ENCODE results near the gene CPSF7. TPM values are rescaled to one million over a fixed set of nuclear protein-coding genes. Genes with fewer than 3 reads are reported as not detected.
"Not testable (repeated sequence)": the region's sequence is repeated elsewhere in the genome, so short reads cannot be mapped to it uniquely, and the experiment has no call there.

Gene CPSF7
- total RNA-seq, 2 donors from 2014 or later, result 24.6 to 31.4 TPM

DNA sequence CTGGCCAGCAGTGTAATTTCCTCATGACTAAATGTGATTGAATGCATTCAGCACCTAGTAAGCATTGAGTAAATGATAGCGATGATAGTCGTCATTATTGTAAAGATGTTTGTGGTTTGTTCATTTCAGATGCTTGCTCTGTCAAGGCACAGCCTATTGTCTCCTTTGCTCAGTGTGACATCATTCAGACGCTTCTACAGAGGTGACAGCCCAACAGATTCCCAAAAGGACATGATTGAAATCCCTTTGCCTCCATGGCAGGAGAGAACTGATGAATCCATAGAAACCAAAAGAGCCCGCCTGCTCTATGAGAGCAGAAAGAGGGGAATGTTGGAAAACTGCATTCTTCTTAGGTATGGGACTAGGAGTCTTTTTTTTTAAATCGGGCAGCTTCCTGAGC lies 7.7 kb upstream of the CPSF7 start:
- H3K27ac ChIP-seq, result no peak overlapping the region
- peaks cover 43% of the 10 kb centered on the region for H3K36me3 ChIP-seq
- TF ChIP-seq, protein P1, sequence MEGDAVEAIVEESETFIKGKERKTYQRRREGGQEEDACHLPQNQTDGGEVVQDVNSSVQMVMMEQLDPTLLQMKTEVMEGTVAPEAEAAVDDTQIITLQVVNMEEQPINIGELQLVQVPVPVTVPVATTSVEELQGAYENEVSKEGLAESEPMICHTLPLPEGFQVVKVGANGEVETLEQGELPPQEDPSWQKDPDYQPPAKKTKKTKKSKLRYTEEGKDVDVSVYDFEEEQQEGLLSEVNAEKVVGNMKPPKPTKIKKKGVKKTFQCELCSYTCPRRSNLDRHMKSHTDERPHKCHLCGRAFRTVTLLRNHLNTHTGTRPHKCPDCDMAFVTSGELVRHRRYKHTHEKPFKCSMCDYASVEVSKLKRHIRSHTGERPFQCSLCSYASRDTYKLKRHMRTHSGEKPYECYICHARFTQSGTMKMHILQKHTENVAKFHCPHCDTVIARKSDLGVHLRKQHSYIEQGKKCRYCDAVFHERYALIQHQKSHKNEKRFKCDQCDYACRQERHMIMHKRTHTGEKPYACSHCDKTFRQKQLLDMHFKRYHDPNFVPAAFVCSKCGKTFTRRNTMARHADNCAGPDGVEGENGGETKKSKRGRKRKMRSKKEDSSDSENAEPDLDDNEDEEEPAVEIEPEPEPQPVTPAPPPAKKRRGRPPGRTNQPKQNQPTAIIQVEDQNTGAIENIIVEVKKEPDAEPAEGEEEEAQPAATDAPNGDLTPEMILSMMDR (IDR thresholded peaks at IDR 0.05), result no peak
- H3K9me3 ChIP-seq, result no peaks in the 10 kb centered on the region
- H3K27me3 ChIP-seq, result no peaks in the 10 kb centered on the region
- peaks cover 0 to 11% of the 10 kb centered on the region in 2 donors for H3K4me1 ChIP-seq
- H3K4me3 ChIP-seq, result no peak overlapping the region
- DNase-seq (ENCODE audit: low spot score), result no peak

DNA sequence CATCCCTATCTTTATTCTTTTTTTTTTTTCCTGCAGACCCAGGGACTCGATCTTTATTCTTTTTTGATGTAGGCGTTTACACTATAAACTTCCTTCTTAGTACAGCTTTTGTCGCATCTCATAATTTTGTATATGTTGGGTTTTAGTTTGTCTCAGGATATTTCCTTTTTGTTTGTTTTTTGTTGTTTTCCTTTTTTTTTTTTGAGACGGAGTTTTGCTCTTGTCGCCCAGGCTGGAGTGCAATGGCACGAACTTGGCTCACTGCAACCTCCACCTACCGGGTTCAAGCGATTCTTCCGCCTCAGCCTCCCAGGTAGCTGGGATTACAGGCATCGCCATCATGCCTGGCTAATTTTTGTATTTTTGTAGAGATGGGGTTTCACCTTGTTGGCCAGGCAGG lies 1.1 kb upstream of the CPSF7 start:
- H3K4me1 ChIP-seq, result peaks cover 0 to 40% of the 10 kb centered on the region in 2 donors
- H3K36me3 ChIP-seq, result peaks cover 30% of the 10 kb centered on the region
- H3K27ac ChIP-seq; H3K27me3 ChIP-seq; H3K9me3 ChIP-seq; DNase-seq (ENCODE audit: low spot score): not testable (repeated sequence)
- peak overlapping the region; percentile 82 to 96 for H3K4me3 ChIP-seq

DNA sequence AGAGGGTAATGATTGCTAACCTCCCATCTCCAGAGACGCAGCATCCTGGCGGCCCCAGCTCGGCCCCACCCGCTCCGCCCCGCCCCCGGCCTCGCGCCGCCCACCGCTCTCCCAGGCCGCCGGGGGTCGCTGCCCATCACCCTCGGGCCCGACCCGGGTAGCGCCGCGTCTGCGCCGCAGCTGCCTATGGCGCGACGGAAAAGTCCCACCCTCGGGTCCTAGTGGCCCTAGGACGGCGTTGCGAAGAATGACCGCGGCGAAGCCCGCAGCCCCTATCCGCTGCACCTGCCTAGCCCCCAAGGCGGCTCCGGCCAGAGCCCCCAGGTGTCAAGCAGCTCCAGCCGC lies 457 bp downstream of the CPSF7 start:
- Histone ChIP-seq H3K27me3 (no peaks in the 10 kb centered on the region), H3K27ac (peak overlapping the region; percentile 99 to 100), H3K4me3 (peak overlapping the region; percentile 82 to 96), H3K4me1 (peaks cover 0 to 36% of the 10 kb centered on the region in 2 donors), H3K36me3 (peaks cover 45% of the 10 kb centered on the region), H3K9me3 (no peaks in the 10 kb centered on the region)
- TF ChIP-seq, protein P1 (IDR thresholded peaks at IDR 0.05), result peak; percentile 14 to 52
- no peak for DNase-seq (ENCODE audit: low spot score)

DNA sequence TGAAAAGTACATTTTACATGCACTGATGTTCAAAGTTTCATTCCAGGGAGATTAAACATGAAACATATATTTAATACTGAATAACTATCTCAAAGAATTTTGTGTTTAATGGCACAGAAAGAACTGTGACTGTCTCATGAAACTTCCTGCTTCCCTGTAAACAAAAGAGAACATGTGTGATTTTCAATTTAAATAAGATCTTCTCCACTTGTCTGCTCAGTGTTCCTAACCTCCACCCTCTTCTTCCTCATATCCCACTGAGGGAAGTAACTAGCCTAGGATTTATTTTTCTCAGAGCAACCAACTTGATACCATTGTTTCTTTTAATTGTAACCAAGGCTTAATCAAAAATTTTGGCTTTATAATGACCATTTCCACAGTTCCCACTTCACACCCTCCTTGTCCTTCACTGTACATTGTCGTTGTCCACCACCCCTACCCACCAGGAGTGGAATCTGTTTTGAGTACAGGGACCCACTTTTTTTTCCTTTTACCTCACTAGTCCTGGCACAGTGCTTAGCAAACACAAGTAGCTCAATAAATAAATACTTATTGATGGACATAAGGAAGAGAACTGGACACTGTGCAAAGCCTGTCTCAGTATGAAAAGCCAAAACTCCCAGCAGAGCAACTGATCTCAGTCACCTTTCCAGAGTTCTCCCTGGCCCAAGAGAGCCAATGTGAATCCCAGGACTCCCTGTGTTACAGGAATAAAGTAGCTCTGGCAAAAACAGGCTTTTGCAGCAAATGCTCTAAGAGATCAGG lies 4.2 kb downstream of the CPSF7 start:
- DNase-seq (ENCODE audit: low spot score), result no peak
- H3K4me3 ChIP-seq, result no peak overlapping the region
- H3K9me3 ChIP-seq, result no peaks in the 10 kb centered on the region
- H3K36me3 ChIP-seq, result peaks cover 65% of the 10 kb centered on the region
- H3K27ac ChIP-seq, result no peak overlapping the region
- H3K27me3 ChIP-seq, result no peaks in the 10 kb centered on the region
- peaks cover 0 to 21% of the 10 kb centered on the region in 2 donors for H3K4me1 ChIP-seq
- TF ChIP-seq, protein P1 (IDR thresholded peaks at IDR 0.05), result no peak

DNA sequence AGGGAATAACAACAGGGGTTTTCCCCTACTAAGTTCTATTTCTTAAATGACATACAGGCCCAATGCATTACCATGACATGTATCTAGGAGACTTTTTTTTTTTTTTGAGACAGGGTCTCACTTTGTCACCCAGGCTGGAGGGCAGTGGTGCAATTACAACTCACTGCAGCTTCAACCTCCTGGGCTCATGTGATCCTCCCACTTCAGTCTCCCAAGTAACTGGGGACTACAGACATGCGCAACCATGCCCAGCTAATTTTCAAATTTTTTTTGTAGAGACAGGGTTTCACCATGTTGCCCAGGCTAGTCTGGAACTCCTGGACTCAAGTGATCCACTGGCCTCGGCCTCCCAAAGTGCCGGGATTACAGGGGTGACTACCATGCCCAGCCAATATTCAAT lies 7.5 kb downstream of the CPSF7 start:
- H3K4me1 ChIP-seq, result peaks cover 0 to 15% of the 10 kb centered on the region in 2 donors
- H3K9me3 ChIP-seq, result no peaks in the 10 kb centered on the region
- DNase-seq (ENCODE audit: low spot score), result no peak
- no peak overlapping the region for H3K27ac ChIP-seq
- no peaks in the 10 kb centered on the region for H3K27me3 ChIP-seq
- no peak overlapping the region for H3K4me3 ChIP-seq
- TF ChIP-seq, protein P1 (IDR thresholded peaks at IDR 0.05), result no peak
- H3K36me3 ChIP-seq, result peaks cover 81% of the 10 kb centered on the region

DNA sequence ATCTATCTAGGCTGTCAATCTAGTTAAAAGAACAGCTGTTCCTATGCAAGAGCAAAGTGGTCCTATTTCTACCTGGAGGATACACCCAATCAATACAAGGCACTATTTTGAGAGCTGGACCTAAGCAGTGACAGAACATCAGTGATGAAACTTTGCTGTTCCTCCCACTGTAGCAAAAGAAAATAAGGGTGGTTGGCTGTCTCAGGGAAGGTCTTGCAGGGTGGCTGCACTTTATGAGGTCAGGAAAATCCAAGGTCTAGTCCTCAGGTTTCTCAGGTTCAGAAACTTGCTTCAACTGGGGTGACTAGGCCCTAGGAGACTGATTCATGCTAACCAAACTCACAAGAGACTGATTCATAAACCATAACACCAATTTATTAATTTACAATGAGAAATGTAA lies 11.6 kb downstream of the CPSF7 start:
- peak overlapping the region in 1 of 2 donors; percentile 12 for H3K27ac ChIP-seq
- peaks cover 80% of the 10 kb centered on the region for H3K36me3 ChIP-seq
- H3K27me3 ChIP-seq, result no peaks in the 10 kb centered on the region
- H3K4me3 ChIP-seq, result no peak overlapping the region
- peaks cover 0 to 17% of the 10 kb centered on the region in 2 donors for H3K4me1 ChIP-seq
- DNase-seq (ENCODE audit: low spot score), result no peak
- H3K9me3 ChIP-seq, result no peaks in the 10 kb centered on the region
- TF ChIP-seq, protein P1 (IDR thresholded peaks at IDR 0.05), result no peak

All from right atrium auricular region (tissue), 2 donors.